Cardiac ventricle fibroblast (primary cell): ENCODE results near the gene ALOXE3. TPM values are rescaled to one million over a fixed set of nuclear protein-coding genes. Genes with fewer than 3 reads are reported as not detected.

Experiments used
- total RNA-seq: library from RNA; depleted of rRNA; stranded (reverse); fragments of >200 nt; gene quantifications from 2 replicates; pipeline ENCODE4 v1.2.3, GENCODE V29; 2015

The ALOXE3 gene
- total RNA-seq, result not detected in 2 replicates

GRCh38 chr17:8117980-8118768 lies at the start of gene ALOXE3:
ALOXE3 (minus strand) TSS chr17:8118514; CDS start chr17:8117990, 524 bp downstream.

GRCh38 chr17:8162233-8162996 lies 44.1 kb upstream of the ALOXE3 start, which contains the start of gene VAMP2:
VAMP2 (minus strand) TSS chr17:8162948; CDS start chr17:8162879, 69 bp downstream.

DNA sequence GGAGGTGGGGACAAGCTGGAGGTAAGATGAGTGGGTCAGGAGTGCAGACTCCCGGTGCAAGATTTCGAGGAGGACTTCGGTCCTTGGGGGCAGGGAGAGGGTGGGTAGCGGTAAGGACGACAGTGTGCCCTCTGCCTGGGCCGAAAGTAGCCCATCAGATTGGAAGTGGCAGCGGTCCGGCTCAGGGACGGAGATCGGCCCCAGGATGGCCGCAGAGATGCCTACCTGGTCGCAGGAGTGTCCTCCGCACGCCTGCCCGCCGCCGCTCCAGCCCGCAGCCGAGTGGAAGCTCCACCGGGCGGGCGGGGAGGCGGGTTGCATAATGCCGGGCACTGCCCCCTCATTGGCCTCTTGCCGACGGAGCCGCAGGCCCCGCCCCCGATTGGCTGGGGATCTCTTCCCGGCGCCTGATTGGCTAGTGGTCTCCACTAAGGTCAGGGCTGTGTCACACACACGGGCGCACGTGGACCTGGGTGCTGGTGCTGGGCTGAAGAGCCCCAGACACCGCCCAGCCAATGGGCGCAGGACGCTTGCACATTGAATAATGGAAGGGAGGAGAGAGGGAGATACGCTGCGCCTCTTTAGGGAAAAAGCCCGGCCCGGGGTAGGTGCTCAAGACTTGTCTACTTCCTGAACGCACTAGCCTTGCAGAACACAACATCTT lies 33.9 kb upstream of the ALOXE3 start, which contains the start of gene PER1:
PER1 (minus strand) TSS at position 293 of the 664 bp plus-strand sequence. CDS start 1,698 bp downstream, outside the sequence.

GRCh38 chr17:8123695-8124349 lies 5.5 kb upstream of the ALOXE3 start, which contains the start of gene HES7:
HES7 (minus strand) TSS chr17:8124106; CDS start chr17:8124084, 22 bp downstream.

DNA sequence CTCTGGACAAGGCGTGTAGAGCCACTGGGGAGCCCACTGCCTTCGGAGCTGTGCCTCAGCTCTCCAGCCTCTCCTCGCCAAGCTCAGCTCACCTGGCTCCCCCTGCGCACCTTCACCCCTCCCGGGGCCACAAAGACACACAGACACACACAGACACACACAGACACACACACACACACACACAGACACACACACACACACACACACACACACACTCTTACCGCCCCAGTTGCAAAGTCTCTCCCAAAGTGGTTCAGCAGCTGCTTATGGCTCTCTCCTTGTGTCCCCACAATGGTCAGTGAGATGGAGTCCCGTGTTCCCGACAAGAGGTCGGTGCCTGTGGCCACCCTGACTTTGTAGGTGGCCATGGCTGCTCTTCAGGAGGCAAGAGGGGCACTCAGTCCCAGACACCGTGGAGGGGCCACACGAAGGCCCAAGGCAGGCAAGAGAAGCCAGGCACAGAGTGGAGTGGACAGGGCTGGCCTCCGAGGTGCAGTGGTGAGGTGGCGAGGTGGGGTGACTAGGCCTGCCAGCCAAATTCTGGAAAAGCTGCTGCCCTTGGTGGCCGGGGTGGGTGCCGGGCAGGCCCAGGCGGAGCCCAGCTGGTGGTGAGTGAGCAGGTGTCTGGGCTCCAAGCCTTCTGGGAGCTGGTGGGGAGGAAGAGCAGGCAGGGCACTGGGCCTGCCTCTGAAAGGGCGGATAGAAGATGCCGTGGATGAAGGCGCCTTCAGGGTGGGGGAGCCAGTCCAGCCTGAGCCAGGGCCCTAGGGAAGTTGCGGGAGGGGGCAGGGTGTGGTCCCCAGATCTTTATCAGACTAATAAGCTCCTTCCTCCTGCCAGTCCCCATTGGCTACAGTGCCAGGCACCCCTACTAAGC lies 31.0 kb downstream of the ALOXE3 start, which contains the start of gene ALOX12B:
ALOX12B (minus strand) TSS at position 642 of the 877 bp plus-strand sequence; CDS start at position 368, 274 bp downstream.

Other genes with a start within 250 kb of the ALOXE3 start
- 56.3 and 66.2 TPM in 2 replicates for gene CHD3, start 229.7 kb downstream of the ALOXE3 start, total RNA-seq
- 1.1 and 2.6 TPM in 2 replicates for gene RNF227, start 202.2 kb downstream of the ALOXE3 start, total RNA-seq
- 0.44 and 1.9 TPM in 2 replicates for gene KCNAB3, start 188.7 kb downstream of the ALOXE3 start, total RNA-seq
- 48.2 and 48.4 TPM in 2 replicates for gene TRAPPC1, start 186.6 kb downstream of the ALOXE3 start, total RNA-seq
- 9.9 and 12.3 TPM in 2 replicates for gene CNTROB, start 186.3 kb downstream of the ALOXE3 start, total RNA-seq
- not detected in 2 replicates for gene GUCY2D, start 115.9 kb downstream of the ALOXE3 start, total RNA-seq
- gene ALOX15B, start 79.5 kb downstream of the ALOXE3 start, total RNA-seq, result 0.50 and 0.83 TPM in 2 replicates
- not detected in 2 replicates for gene ALOX12B, start 30.8 kb downstream of the ALOXE3 start, total RNA-seq
- gene HES7, start 5.6 kb upstream of the ALOXE3 start, total RNA-seq, result not detected in 2 replicates
- 36.7 and 48.5 TPM in 2 replicates for gene PER1, start 33.9 kb upstream of the ALOXE3 start, total RNA-seq
- gene VAMP2, start 44.4 kb upstream of the ALOXE3 start, total RNA-seq, result 5.6 and 7.8 TPM in 2 replicates
- gene TMEM107, start 57.9 kb upstream of the ALOXE3 start, total RNA-seq, result 12.4 and 22.3 TPM in 2 replicates
- 5.5 and 7.9 TPM in 2 replicates for gene BORCS6, start 71.7 kb upstream of the ALOXE3 start, total RNA-seq
- 1.5 and 1.6 TPM in 2 replicates for gene AURKB, start 92.1 kb upstream of the ALOXE3 start, total RNA-seq
- gene CTC1, start 129.5 kb upstream of the ALOXE3 start, total RNA-seq, result 3.6 and 8.3 TPM in 2 replicates
- 12.5 and 13.7 TPM in 2 replicates for gene PFAS, start 130.8 kb upstream of the ALOXE3 start, total RNA-seq
- 11.8 and 17.4 TPM in 2 replicates for gene RANGRF, start 170.2 kb upstream of the ALOXE3 start, total RNA-seq
- 0.73 and 3.0 TPM in 2 replicates for gene SLC25A35, start 176.9 kb upstream of the ALOXE3 start, total RNA-seq
- 0.68 and 1.2 TPM in 2 replicates for gene ARHGEF15, start 191.7 kb upstream of the ALOXE3 start, total RNA-seq
- gene ODF4, start 221.3 kb upstream of the ALOXE3 start, total RNA-seq, result not detected in 2 replicates